HepG2 (cell line): ENCODE data around the gene NDUFS1. TPM values are rescaled to one million over a fixed set of nuclear protein-coding genes. Genes with fewer than 3 reads are reported as not detected.

ENCODE experiments used
- HDAC1 ChIP-seq: sonication (generic); formaldehyde crosslinking; IDR thresholded peaks from 2 replicates; pipeline ENCODE4 v1.5.1; 2020; ENCODE audit warnings: mild to moderate bottlenecking, missing genetic modification reagents
- HNF4G ChIP-seq, 2 experiments: sonication (generic) in 1 of 2; formaldehyde crosslinking in 1 of 2; IDR thresholded peaks; 2 replicates each; pipeline versions ENCODE4 v1.4.0 to v1.6.1; 2011 to 2020; ENCODE audit warnings: borderline replicate concordance in 2 of 2, low read depth in 2 of 2, mild to moderate bottlenecking in 2 of 2, low read length in 1 of 2, missing genetic modification reagents in 1 of 2, moderate library complexity in 1 of 2
- MATR3 ChIP-seq: sonication (generic); formaldehyde crosslinking; IDR thresholded peaks from 2 replicates; pipeline ENCODE4 v1.4.0; 2020; ENCODE audit warnings: missing genetic modification reagents
- MTERF4 ChIP-seq: sonication (generic); formaldehyde crosslinking; IDR thresholded peaks from 2 replicates; pipeline ENCODE4 v1.8.0; 2023; ENCODE audit warnings: mild to moderate bottlenecking, missing genetic modification reagents
- PCBP2 ChIP-seq: fragments of 200-400 bp; formaldehyde crosslinking; optimal IDR thresholded peaks from 2 replicates; pipeline ENCODE3; 2018; ENCODE audit warnings: low read length, low read depth; ENCODE audit not compliant: poor library complexity, severe bottlenecking
- TBL1XR1 ChIP-seq: fragments of 150-350 bp; IDR thresholded peaks from 2 replicates; pipeline ENCODE4 v1.6.1; 2014; ENCODE audit warnings: borderline replicate concordance, low read length; ENCODE audit not compliant: partially characterized antibody
- TEAD3 ChIP-seq: optimal IDR thresholded peaks from 2 replicates; pipeline ENCODE3; 2016; ENCODE audit warnings: borderline replicate concordance
- XRCC5 ChIP-seq: fragments of 200-400 bp; formaldehyde crosslinking; optimal IDR thresholded peaks from 2 replicates; pipeline ENCODE3; 2017; ENCODE audit warnings: mild to moderate bottlenecking, low read length
- ZBTB33 ChIP-seq: sonication (generic); formaldehyde crosslinking; IDR thresholded peaks from 2 replicates; pipeline ENCODE4 v1.4.0; 2020; ENCODE audit warnings: missing genetic modification reagents
- ZBTB44 ChIP-seq: sonication (generic); formaldehyde crosslinking; IDR thresholded peaks from 2 replicates; pipeline ENCODE4 v1.4.0; 2020; ENCODE audit warnings: missing genetic modification reagents
- ZFAT ChIP-seq: sonication (generic); formaldehyde crosslinking; conservative IDR thresholded peaks from 2 replicates; pipeline ENCODE4 v1.8.1; 2023; ENCODE audit warnings: missing genetic modification reagents, inconsistent platforms
- ZNF414 ChIP-seq: sonication (generic); formaldehyde crosslinking; IDR thresholded peaks from 2 replicates; pipeline ENCODE4 v1.5.0; 2020; ENCODE audit warnings: missing genetic modification reagents
- ZNF512B ChIP-seq: sonication (generic); formaldehyde crosslinking; IDR thresholded peaks from 2 replicates; pipeline ENCODE4 v1.5.1; 2020; ENCODE audit warnings: missing genetic modification reagents, mild to moderate bottlenecking, borderline replicate concordance
- ZNF597 ChIP-seq: sonication (generic); formaldehyde crosslinking; IDR thresholded peaks from 2 replicates; pipeline ENCODE4 v1.5.0; 2020; ENCODE audit warnings: missing genetic modification reagents
- ZNF709 ChIP-seq: sonication (generic); formaldehyde crosslinking; IDR thresholded peaks from 2 replicates; pipeline ENCODE4 v1.5.0; 2020; ENCODE audit warnings: mild to moderate bottlenecking, missing genetic modification reagents
- ZNF788 ChIP-seq: sonication (generic); formaldehyde crosslinking; IDR thresholded peaks from 2 replicates; pipeline ENCODE4 v1.5.0; 2020; ENCODE audit warnings: mild to moderate bottlenecking, missing genetic modification reagents, borderline replicate concordance
- ZNF816 ChIP-seq: sonication (generic); formaldehyde crosslinking; IDR thresholded peaks from 2 replicates; pipeline ENCODE4 v1.8.0; 2022; ENCODE audit warnings: missing genetic modification reagents, mild to moderate bottlenecking, borderline replicate concordance
- polyA plus RNA-seq, 8 experiments: library from polyadenylated mRNA; depleted of rRNA in 3 of 8; stranded (reverse) in 7 of 8; unstranded in 1 of 8; fragments of >200 nt; fragmentation: Illumina TruSeq in 4 of 8; extraction: Trizol in 4 of 8; gene quantifications; 2 replicates each; pipeline versions ENCODE4 v1.2.1 to v1.2.3, GENCODE V29; 2011 to 2016; ENCODE audit warnings: low read depth in 4 of 8, missing spikeins in 1 of 8, mixed read lengths in 1 of 8; ENCODE audit not compliant: insufficient read depth in 1 of 8
- total RNA-seq, 5 experiments: library from RNA; depleted of rRNA; stranded (reverse); fragments of >200 nt; fragmentation: Illumina TruSeq; extraction: Trizol; gene quantifications; 2 replicates each; pipeline ENCODE4 v1.2.3, GENCODE V29; 2016; ENCODE audit warnings: low read depth in 1 of 5

Gene NDUFS1
- total and polyA plus RNA-seq, 2 of the 13 experiments (the other 11 are each of a cell fraction or from before 2014, with no cell fraction given), result 139 to 242 TPM

GRCh38 chr2:206085742-206086445, 73.3 kb downstream of the NDUFS1 start, which contains the start of gene INO80D (continued):
- TF ChIP-seq PCBP2 (peak; percentile 57), ZNF512B (CRISPR knock-in tag) (0 out of 2 replicates have a peak, but pooled peaks have one; percentile 48), ZBTB44 (CRISPR knock-in tag) (no peak), ZNF816 (CRISPR knock-in tag) (0 out of 2 replicates have a peak, but pooled peaks have one; percentile 55), TEAD3 (CRISPR knock-in tag) (peak; percentile 49), ZNF414 (no peak), ZBTB33 (no peak), TBL1XR1 (no peak), MATR3 (CRISPR knock-in tag) (no peak), MTERF4 (CRISPR knock-in tag) (peak; percentile 89; the same call in 1 of the 2 replicates), HNF4G (IDR thresholded peaks at IDR 0.05; ENCODE audit: borderline replicate concordance, low read depth, low read length) (0 out of 2 replicates have a peak, but pooled peaks have one; percentile 8), HNF4G (CRISPR knock-in tag; IDR thresholded peaks at IDR 0.05; ENCODE audit: borderline replicate concordance, low read depth) (no peak), ZNF788 (peak; percentile 87), HDAC1 (CRISPR knock-in tag) (peak; percentile 58), XRCC5 (peak; percentile 90), ZNF709 (CRISPR knock-in tag) (peak; percentile 88; the same call in 1 of the 2 replicates), ZNF597 (CRISPR knock-in tag) (no peak), ZFAT (CRISPR knock-in tag) (0 out of 2 replicates have a peak, but pooled peaks have one; percentile 64)
